CD4-positive, CD25-positive, alpha-beta regulatory T cell (primary cell): ENCODE data around the gene OCRL. TPM values are rescaled to one million over a fixed set of nuclear protein-coding genes. Genes with fewer than 3 reads are reported as not detected.

Experiments
- ATAC-seq, 2 donors: fragments of 150-1000 bp; cut with Tn5 transposase; one replicate each; pipeline ENCODE4 v1.10.0; 2021; ENCODE audit warnings: low read depth in 2 of 2, moderate number of reproducible peaks in 2 of 2, moderate library complexity in 1 of 2
- DNase-seq, 3 donors: peaks; one replicate each; pipeline versions ENCODE4 v3.0.0 to v3.0.0-alpha.2; 2012 to 2022; ENCODE audit warnings: mixed read lengths in 1 of 3
- H3K27ac ChIP-seq: one replicate; pipeline ENCODE4 v1.7.0; 2013; ENCODE audit warnings: mild to moderate bottlenecking, low read length; ENCODE audit not compliant: insufficient read depth, poor library complexity, severe bottlenecking
- H3K27me3 ChIP-seq: one replicate; pipeline ENCODE4 v1.7.0; 2013; ENCODE audit warnings: low read length; ENCODE audit not compliant: control insufficient read depth, insufficient read depth
- H3K36me3 ChIP-seq: one replicate; pipeline ENCODE4 v1.7.0; 2013; ENCODE audit warnings: mild to moderate bottlenecking, low read length, moderate library complexity; ENCODE audit not compliant: control insufficient read depth, insufficient read depth
- H3K4me1 ChIP-seq: 2 replicates; pipeline ENCODE4 v1.7.0; 2013; ENCODE audit warnings: mild to moderate bottlenecking, low read length; ENCODE audit not compliant: insufficient read depth, control insufficient read depth, poor library complexity, severe bottlenecking
- H3K4me3 ChIP-seq: one replicate; pipeline ENCODE4 v1.7.0; 2013; ENCODE audit warnings: low read depth, mild to moderate bottlenecking, low read length, moderate library complexity
- H3K9me3 ChIP-seq, 2 experiments: 1 replicate in 1 of 2; 2 replicates in 1 of 2; pipeline ENCODE4 v1.7.0; 2013; ENCODE audit warnings: low read length in 2 of 2, mild to moderate bottlenecking in 1 of 2, moderate library complexity in 1 of 2; ENCODE audit not compliant: control insufficient read depth in 2 of 2
- H3K27ac Mint-ChIP-seq, 3 donors: one replicate each; pipeline ENCODE4 v1.8.0; 2020 to 2022; ENCODE audit warnings: mild to moderate bottlenecking in 3 of 3, mixed read lengths in 3 of 3, moderate library complexity in 2 of 3
- H3K27me3 Mint-ChIP-seq: one replicate; pipeline ENCODE4 v1.8.0; 2022; ENCODE audit warnings: mild to moderate bottlenecking, mixed read lengths
- H3K36me3 Mint-ChIP-seq: one replicate; pipeline ENCODE4 v1.8.0; 2020; ENCODE audit warnings: mixed read lengths
- H3K4me1 Mint-ChIP-seq, 4 donors: one replicate each; pipeline ENCODE4 v1.8.0; 2020 to 2022; ENCODE audit warnings: mixed read lengths in 4 of 4, mild to moderate bottlenecking in 1 of 4
- H3K4me3 Mint-ChIP-seq, 4 donors: one replicate each; pipeline ENCODE4 v1.8.0; 2020 to 2022; ENCODE audit warnings: mild to moderate bottlenecking in 4 of 4, mixed read lengths in 4 of 4, moderate library complexity in 3 of 4
- H3K9me3 Mint-ChIP-seq, 7 donors: one replicate each; pipeline ENCODE4 v1.8.0; 2020 to 2022; ENCODE audit warnings: mixed read lengths in 7 of 7, mild to moderate bottlenecking in 3 of 7, moderate library complexity in 2 of 7
- polyA plus RNA-seq, 4 donors: library from polyadenylated mRNA; unstranded; fragments of 300-500 nt; fragmentation: Illumina TruSeq; gene quantifications; one replicate each; pipeline ENCODE4 v1.2.3, GENCODE V29; 2021
- total RNA-seq: library from RNA; stranded (reverse); gene quantifications from one replicate; pipeline ENCODE4 v1.2.3, GENCODE V29; 2022

OCRL gene
- total and polyA plus RNA-seq, 5 donors from 2014 or later = 0.05 to 1.4 (median 0.25) TPM

GRCh38 chrX:129608496-129608895, 68.4 kb downstream of the OCRL start:
- ATAC-seq (no peak), DNase-seq (no peak)
- Histone ChIP-seq H3K27me3 (no peaks in the 10 kb centered on the region), H3K4me3 (no peak overlapping the region), H3K4me1 (peaks cover 11% of the 10 kb centered on the region), H3K36me3 (no peaks in the 10 kb centered on the region), H3K9me3 (no peaks in the 10 kb centered on the region), H3K27ac (no peak overlapping the region)
- Mint-ChIP-seq H3K4me1 (peaks cover 0 to 30% (median 8%) of the 10 kb centered on the region in 4 donors), H3K36me3 (no peaks in the 10 kb centered on the region), H3K27ac (no peak overlapping the region), H3K4me3 (no peak overlapping the region), H3K9me3 (no peaks in the 10 kb centered on the region), H3K27me3 (peaks cover 5% of the 10 kb centered on the region)

- peaks cover 8% of the 10 kb centered on the region for H3K4me1 ChIP-seq
- H3K36me3 ChIP-seq = no peaks in the 10 kb centered on the region
- no peak overlapping the region for H3K4me3 ChIP-seq
- no peaks in the 10 kb centered on the region for H3K27me3 ChIP-seq
- peaks cover 0 to 24% (median 7%) of the 10 kb centered on the region in 4 donors for H3K4me1 Mint-ChIP-seq
- H3K27ac Mint-ChIP-seq = no peak overlapping the region
- H3K27ac ChIP-seq = no peak overlapping the region
- H3K9me3 ChIP-seq = no peaks in the 10 kb centered on the region
- DNase-seq (peak in 1 of 3 donors; percentile 27), ATAC-seq (no peak)
- no peaks in the 10 kb centered on the region for H3K36me3 Mint-ChIP-seq
- H3K27me3 Mint-ChIP-seq = peaks cover 5% of the 10 kb centered on the region
- H3K4me3 Mint-ChIP-seq = no peak overlapping the region
- H3K9me3 Mint-ChIP-seq = no peaks in the 10 kb centered on the region
These were observed 69.3 kb downstream of the OCRL start for GRCh38 chrX:129609395-129609794.

- H3K36me3 ChIP-seq = no peaks in the 10 kb centered on the region
- no peak overlapping the region for H3K27ac ChIP-seq
- no peaks in the 10 kb centered on the region for H3K4me1 ChIP-seq
- DNase-seq = no peak
- Mint-ChIP-seq H3K4me1 (peaks cover 0 to 5% (median 4%) of the 10 kb centered on the region in 4 donors), H3K27ac (no peak overlapping the region), H3K27me3 (no peaks in the 10 kb centered on the region), H3K4me3 (no peak overlapping the region), H3K36me3 (no peaks in the 10 kb centered on the region), H3K9me3 (no peaks in the 10 kb centered on the region)
- no peaks in the 10 kb centered on the region for H3K9me3 ChIP-seq
- no peak overlapping the region for H3K4me3 ChIP-seq
- no peaks in the 10 kb centered on the region for H3K27me3 ChIP-seq
- ATAC-seq = no peak
These were observed 72.3 kb downstream of the OCRL start for GRCh38 chrX:129612396-129612795.

GRCh38 chrX:129613596-129613995, 73.5 kb downstream of the OCRL start:
- H3K9me3 Mint-ChIP-seq = no peaks in the 10 kb centered on the region
- peak overlapping the region in 1 of 3 donors; percentile 6 for H3K27ac Mint-ChIP-seq
- no peak overlapping the region for H3K4me3 ChIP-seq
- H3K36me3 ChIP-seq = no peaks in the 10 kb centered on the region
- no peaks in the 10 kb centered on the region for H3K4me1 ChIP-seq
- no peak overlapping the region for H3K27ac ChIP-seq
- DNase-seq (no peak), ATAC-seq (no peak)
- no peaks in the 10 kb centered on the region for H3K27me3 Mint-ChIP-seq
- H3K4me3 Mint-ChIP-seq = no peak overlapping the region
- H3K9me3 ChIP-seq = no peaks in the 10 kb centered on the region
- H3K36me3 Mint-ChIP-seq = no peaks in the 10 kb centered on the region
- H3K4me1 Mint-ChIP-seq = peaks cover 0 to 5% (median 4%) of the 10 kb centered on the region in 4 donors
- H3K27me3 ChIP-seq = no peaks in the 10 kb centered on the region

- H3K27me3 Mint-ChIP-seq = no peaks in the 10 kb centered on the region
- H3K4me3 Mint-ChIP-seq = no peak overlapping the region
- Histone ChIP-seq H3K27me3 (no peaks in the 10 kb centered on the region), H3K36me3 (no peaks in the 10 kb centered on the region), H3K4me1 (no peaks in the 10 kb centered on the region), H3K9me3 (no peaks in the 10 kb centered on the region), H3K27ac (no peak overlapping the region), H3K4me3 (no peak overlapping the region)
- peaks cover 0 to 5% (median 3%) of the 10 kb centered on the region in 4 donors for H3K4me1 Mint-ChIP-seq
- ATAC-seq (no peak), DNase-seq (no peak)
- no peak overlapping the region for H3K27ac Mint-ChIP-seq
- no peaks in the 10 kb centered on the region for H3K36me3 Mint-ChIP-seq
- H3K9me3 Mint-ChIP-seq = no peaks in the 10 kb centered on the region
These were observed 74.6 kb downstream of the OCRL start for GRCh38 chrX:129614481-129615255.

- H3K4me1 ChIP-seq = no peaks in the 10 kb centered on the region
- no peak overlapping the region for H3K4me3 ChIP-seq
- H3K9me3 ChIP-seq = no peaks in the 10 kb centered on the region
- Mint-ChIP-seq H3K4me3 (no peak overlapping the region), H3K4me1 (peaks cover 0 to 5% (median 3%) of the 10 kb centered on the region in 4 donors), H3K36me3 (no peaks in the 10 kb centered on the region), H3K27ac (no peak overlapping the region), H3K27me3 (no peaks in the 10 kb centered on the region), H3K9me3 (no peaks in the 10 kb centered on the region)
- no peak overlapping the region for H3K27ac ChIP-seq
- ATAC-seq (no peak), DNase-seq (no peak)
- H3K27me3 ChIP-seq = no peaks in the 10 kb centered on the region
- no peaks in the 10 kb centered on the region for H3K36me3 ChIP-seq
These were observed 77.4 kb downstream of the OCRL start for GRCh38 chrX:129617420-129617819.

- Mint-ChIP-seq H3K36me3 (no peaks in the 10 kb centered on the region), H3K27me3 (no peaks in the 10 kb centered on the region), H3K4me1 (no peaks in the 10 kb centered on the region), H3K4me3 (no peak overlapping the region), H3K27ac (peak overlapping the region in 1 of 3 donors; percentile 63), H3K9me3 (no peaks in the 10 kb centered on the region)
- no peak overlapping the region for H3K27ac ChIP-seq
- no peaks in the 10 kb centered on the region for H3K36me3 ChIP-seq
- H3K27me3 ChIP-seq = no peaks in the 10 kb centered on the region
- no peaks in the 10 kb centered on the region for H3K9me3 ChIP-seq
- DNase-seq = no peak
- ATAC-seq = no peak
- no peaks in the 10 kb centered on the region for H3K4me1 ChIP-seq
- no peak overlapping the region for H3K4me3 ChIP-seq
These were observed 78.9 kb downstream of the OCRL start for GRCh38 chrX:129618997-129619396.

GRCh38 chrX:129622757-129623301, 82.8 kb downstream of the OCRL start:
- H3K4me3 Mint-ChIP-seq = no peak overlapping the region
- H3K9me3 ChIP-seq = no peaks in the 10 kb centered on the region
- H3K4me1 Mint-ChIP-seq = peaks cover 0 to 12% (median 7%) of the 10 kb centered on the region in 4 donors
- DNase-seq (no peak), ATAC-seq (no peak)
- no peak overlapping the region for H3K27ac Mint-ChIP-seq
- no peak overlapping the region for H3K27ac ChIP-seq
- no peak overlapping the region for H3K4me3 ChIP-seq
- H3K9me3 Mint-ChIP-seq = no peaks in the 10 kb centered on the region
- H3K4me1 ChIP-seq = no peaks in the 10 kb centered on the region
- no peaks in the 10 kb centered on the region for H3K27me3 ChIP-seq
- H3K36me3 ChIP-seq = no peaks in the 10 kb centered on the region
- no peaks in the 10 kb centered on the region for H3K36me3 Mint-ChIP-seq
- H3K27me3 Mint-ChIP-seq = no peaks in the 10 kb centered on the region
